GM23338 (cell line): Measurements from ENCODE around the gene FES. TPM values are rescaled to one million over a fixed set of nuclear protein-coding genes. Genes with fewer than 3 reads are reported as not detected.

Experiments used
- ATAC-seq: fragments of 200-7000 bp; cut with Tn5 transposase; 3 replicates; pipeline ENCODE4 v1.9.1; 2020
- DNase-seq: peaks from one replicate; pipeline ENCODE4 v3.0.0-alpha.2; 2015; ENCODE audit warnings: low spot score
- H2AFZ ChIP-seq: fragments of 200-600 bp; sonication (generic); 2 replicates; pipeline ENCODE4 v1.8.0; 2016; ENCODE audit warnings: antibody characterized with exemption, mild to moderate bottlenecking, moderate library complexity
- H3F3A ChIP-seq: fragments of 200-600 bp; sonication (generic); replicated peaks from 2 replicates; pipeline ENCODE4 v1.8.0; 2017; ENCODE audit warnings: antibody characterized with exemption, mixed run types, low read depth
- H3K27ac ChIP-seq: fragments of 200-600 bp; sonication (generic); 2 replicates; pipeline ENCODE4 v1.6.1; 2016; ENCODE audit warnings: low read depth
- H3K27me3 ChIP-seq: fragments of 200-600 bp; sonication (generic); 2 replicates; pipeline ENCODE4 v1.8.0; 2016; ENCODE audit warnings: mild to moderate bottlenecking, mixed run types, moderate library complexity; ENCODE audit not compliant: insufficient read depth
- H3K36me3 ChIP-seq: fragments of 200-600 bp; sonication (generic); 2 replicates; pipeline ENCODE4 v1.8.0; 2016; ENCODE audit warnings: mild to moderate bottlenecking; ENCODE audit not compliant: insufficient read depth
- H3K4me1 ChIP-seq: fragments of 200-600 bp; sonication (generic); 2 replicates; pipeline ENCODE4 v1.8.0; 2016; ENCODE audit warnings: mild to moderate bottlenecking, moderate library complexity; ENCODE audit not compliant: insufficient read depth
- H3K4me2 ChIP-seq: fragments of 200-600 bp; sonication (generic); 2 replicates; pipeline ENCODE4 v1.7.1; 2017; ENCODE audit warnings: mixed run types
- H3K4me3 ChIP-seq: fragments of 200-600 bp; sonication (generic); 2 replicates; pipeline ENCODE4 v1.6.1; 2016; ENCODE audit warnings: mixed run types
- H3K79me2 ChIP-seq: fragments of 200-600 bp; sonication (generic); replicated peaks from 2 replicates; pipeline ENCODE4 v1.8.0; 2017; ENCODE audit warnings: mild to moderate bottlenecking; ENCODE audit not compliant: insufficient read depth
- H3K9me2 ChIP-seq: fragments of 200-600 bp; sonication (generic); 2 replicates; pipeline ENCODE4 v1.8.0; 2017; ENCODE audit not compliant: insufficient read depth
- H4K20me1 ChIP-seq: fragments of 200-600 bp; sonication (generic); replicated peaks from 2 replicates; pipeline ENCODE4 v1.8.0; 2017; ENCODE audit warnings: mild to moderate bottlenecking; ENCODE audit not compliant: insufficient read depth
- H3K27ac Mint-ChIP-seq: 2 replicates; pipeline ENCODE4 v1.8.0; 2020; ENCODE audit warnings: inconsistent platforms, mild to moderate bottlenecking, moderate library complexity, mixed read lengths
- H3K27me3 Mint-ChIP-seq: 3 replicates; pipeline ENCODE4 v1.8.0; 2022; ENCODE audit warnings: low read depth, mild to moderate bottlenecking, moderate library complexity, mixed read lengths, inconsistent platforms; ENCODE audit not compliant: insufficient read depth, poor library complexity
- H3K36me3 Mint-ChIP-seq: 3 replicates; pipeline ENCODE4 v1.8.0; 2021; ENCODE audit warnings: low read depth, mild to moderate bottlenecking, inconsistent platforms, moderate library complexity, mixed read lengths
- H3K4me1 Mint-ChIP-seq: 3 replicates; pipeline ENCODE4 v1.8.0; 2020; ENCODE audit warnings: mild to moderate bottlenecking, inconsistent platforms, mixed read lengths
- H3K4me3 Mint-ChIP-seq: 3 replicates; pipeline ENCODE4 v1.8.0; 2021; ENCODE audit warnings: moderate library complexity, mild to moderate bottlenecking, inconsistent platforms, mixed read lengths
- H3K9me3 Mint-ChIP-seq: 3 replicates; pipeline ENCODE4 v1.8.0; 2020; ENCODE audit warnings: moderate library complexity, mild to moderate bottlenecking, inconsistent platforms, mixed read lengths
- EZH2 ChIP-seq: fragments of 200-600 bp; sonication (generic); IDR thresholded peaks from one replicate; pipeline ENCODE4 v1.8.0; 2017; ENCODE audit warnings: antibody characterized with exemption, mild to moderate bottlenecking, low read depth; ENCODE audit not compliant: unreplicated experiment
- JUNB ChIP-seq: IDR thresholded peaks from one replicate; pipeline ENCODE4 v1.6.1; 2016; ENCODE audit warnings: antibody characterized with exemption; ENCODE audit not compliant: unreplicated experiment
- NANOG ChIP-seq: IDR thresholded peaks from 2 replicates; pipeline ENCODE4 v1.6.1; 2016; ENCODE audit warnings: antibody characterized with exemption, borderline replicate concordance
- POLR2AphosphoS5 ChIP-seq: IDR thresholded peaks from 2 replicates; pipeline ENCODE4 v1.6.1; 2016; ENCODE audit warnings: antibody characterized with exemption, low read depth
- REST ChIP-seq: IDR thresholded peaks from one replicate; pipeline ENCODE4 v1.6.1; 2018; ENCODE audit warnings: antibody characterized with exemption; ENCODE audit not compliant: unreplicated experiment
- STAT1 ChIP-seq: IDR thresholded peaks from one replicate; pipeline ENCODE4 v1.6.1; 2016; ENCODE audit warnings: antibody characterized with exemption; ENCODE audit not compliant: unreplicated experiment
- ZNF331 ChIP-seq: fragments of 250-450 bp; sonication (Bioruptor Pico); IDR thresholded peaks from 2 replicates; pipeline ENCODE4 v1.5.0; 2020; ENCODE audit warnings: low read depth, mild to moderate bottlenecking, moderate library complexity
- ZNF462 ChIP-seq: fragments of 250-450 bp; sonication (Bioruptor Pico); IDR thresholded peaks from 2 replicates; pipeline ENCODE4 v1.5.0; 2020; ENCODE audit warnings: mild to moderate bottlenecking, moderate library complexity
- polyA plus RNA-seq: library from polyadenylated mRNA; unstranded; fragments of >200 nt; fragmentation: Nextera tagmentation; extraction: Ambion mirVana; gene quantifications from 2 replicates; pipeline ENCODE4 v1.2.1, GENCODE V29; 2016
- total RNA-seq: library from RNA; depleted of rRNA; stranded (reverse); fragments of >200 nt; shearing (Covaris generic); gene quantifications from 2 replicates; pipeline ENCODE4 v1.2.3, GENCODE V29; 2014

FES gene
- total and polyA plus RNA-seq, 2 experiments from 2014 or later, result 2.7 to 14.4 TPM

GRCh38 chr15:90865702-90866101 lies 18.6 kb upstream of the FES start (continued):
- TF ChIP-seq ZNF462 (CRISPR knock-in tag) (no peak), REST (no peak), STAT1 (no peak), EZH2 (no peak), POLR2AphosphoS5 (no peak)

GRCh38 chr15:90866161-90866715 lies 18.1 kb upstream of the FES start:
- no peaks in the 10 kb centered on the region for H3K9me2 ChIP-seq
- H3K79me2 ChIP-seq, result no peaks in the 10 kb centered on the region
- no peaks in the 10 kb centered on the region; the same call in 2 of the 3 replicates for H3K36me3 Mint-ChIP-seq
- no peaks in the 10 kb centered on the region for H3K9me3 Mint-ChIP-seq
- peaks cover 11% of the 10 kb centered on the region for H3K27me3 Mint-ChIP-seq
- no peak overlapping the region for H3K27ac ChIP-seq
- no peaks in the 10 kb centered on the region for H3K27me3 ChIP-seq
- H3K4me3 ChIP-seq, result no peak overlapping the region
- H3F3A ChIP-seq, result peaks cover 22% of the 10 kb centered on the region
- no peaks in the 10 kb centered on the region for H3K36me3 ChIP-seq
- H3K4me2 ChIP-seq, result no peak overlapping the region
- H2AFZ ChIP-seq, result peak overlapping the region; percentile 38; the same call in 1 of the 2 replicates
- H3K4me1 Mint-ChIP-seq, result peaks cover 40% of the 10 kb centered on the region
- H4K20me1 ChIP-seq, result no peaks in the 10 kb centered on the region
- H3K4me3 Mint-ChIP-seq, result no peak overlapping the region; the same call in 2 of the 3 replicates
- peaks cover 32% of the 10 kb centered on the region for H3K4me1 ChIP-seq
- ATAC-seq, result no peak
- no peak overlapping the region for H3K27ac Mint-ChIP-seq
- no peak for DNase-seq
- no peak for TF ChIP-seq STAT1
- no peak for TF ChIP-seq NANOG
- TF ChIP-seq JUNB, result no peak
- no peak for TF ChIP-seq REST
- TF ChIP-seq ZNF331 (CRISPR knock-in tag), result no peak
